GM12892 (cell line): ENCODE data around the gene IFT27.

Experiments
- POLR2A ChIP-seq: IDR thresholded peaks from 2 replicates; pipeline ENCODE4 v1.6.1; 2011; ENCODE audit warnings: low read depth, low read length, control low read depth
- POLR2AphosphoS5 ChIP-seq: IDR thresholded peaks from 2 replicates; pipeline ENCODE4 v1.6.1; 2011; ENCODE audit warnings: low read depth, low read length, control low read depth

DNA sequence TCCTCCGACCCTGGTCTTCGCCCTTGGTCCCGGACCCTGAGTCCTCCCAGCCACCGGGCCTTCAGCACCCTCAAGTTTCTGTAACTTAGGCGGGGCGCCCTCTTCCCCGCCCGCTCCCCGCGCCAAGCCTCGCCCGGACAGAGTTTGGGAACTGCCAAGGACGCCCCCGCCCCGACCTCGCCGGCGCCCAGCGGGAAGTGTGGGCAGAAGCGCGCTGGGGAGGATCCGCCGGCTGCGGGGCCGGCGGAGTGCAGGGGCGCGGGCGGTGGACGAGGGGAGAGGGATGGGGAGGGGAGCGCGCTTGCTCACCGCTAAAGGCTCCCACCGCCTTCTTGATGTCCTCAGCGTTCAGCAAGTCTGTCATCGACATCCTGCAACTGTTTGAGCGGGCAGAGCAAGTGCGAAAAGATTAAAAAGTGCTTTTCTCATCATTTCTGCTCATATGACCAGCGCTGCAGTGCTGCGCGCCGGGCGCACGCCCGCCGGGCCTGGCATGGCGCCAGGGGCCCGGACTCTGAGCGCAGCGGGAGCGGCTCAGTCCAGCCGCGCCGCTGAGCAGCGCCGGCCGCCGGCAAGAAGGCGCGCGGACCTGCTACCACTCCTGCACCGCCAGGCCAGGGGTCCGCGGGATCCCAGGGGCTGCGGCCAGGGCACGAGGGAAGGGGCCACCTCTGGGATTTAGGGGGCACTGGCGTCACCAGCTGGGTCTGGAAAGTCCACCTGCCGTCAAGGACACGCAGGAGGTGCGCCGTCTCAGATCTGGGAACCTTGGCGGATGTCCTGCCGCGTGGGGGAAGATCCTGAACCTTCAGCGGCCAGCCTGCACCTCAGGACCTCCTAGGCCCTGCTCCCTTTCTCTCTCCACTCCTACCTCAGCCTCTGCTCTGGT is 41.0 kb upstream of the IFT27 start, which contains the start of gene PVALB:
- TF ChIP-seq POLR2AphosphoS5 = no peak
- TF ChIP-seq POLR2A = no peak
